Hepatocyte (in vitro differentiated cells): ENCODE data around the gene ANXA7. TPM values are rescaled to one million over a fixed set of nuclear protein-coding genes. Genes with fewer than 3 reads are reported as not detected.
A peak's percentile ranks its signal among the peaks of the same experiment; 100 is the strongest.

ENCODE experiments used
- DNase-seq: peaks from one replicate; pipeline ENCODE4 v3.0.0-alpha.2; 2016; ENCODE audit warnings: low spot score
- H2AFZ ChIP-seq: fragments of 200-600 bp; sonication (generic); 2 replicates; pipeline ENCODE4 v1.6.0; 2016; ENCODE audit warnings: antibody characterized with exemption, mild to moderate bottlenecking
- H3K27ac ChIP-seq: fragments of 200-600 bp; sonication (generic); 2 replicates; pipeline ENCODE4 v1.5.1; 2016; ENCODE audit warnings: mild to moderate bottlenecking
- H3K27me3 ChIP-seq: fragments of 200-600 bp; sonication (generic); 2 replicates; pipeline ENCODE4 v1.6.1; 2016
- H3K36me3 ChIP-seq: fragments of 200-600 bp; sonication (generic); replicated peaks from 2 replicates; pipeline ENCODE4 v1.5.1; 2016; ENCODE audit warnings: low read depth; ENCODE audit not compliant: insufficient read depth
- H3K4me1 ChIP-seq: fragments of 200-600 bp; sonication (generic); 2 replicates; pipeline ENCODE4 v1.5.1; 2016; ENCODE audit warnings: mild to moderate bottlenecking, moderate library complexity; ENCODE audit not compliant: insufficient read depth
- H3K4me2 ChIP-seq: fragments of 200-600 bp; sonication (generic); 2 replicates; pipeline ENCODE4 v1.6.0; 2016
- H3K4me3 ChIP-seq: fragments of 200-600 bp; sonication (generic); 2 replicates; pipeline ENCODE4 v1.5.1; 2016; ENCODE audit warnings: mild to moderate bottlenecking
- H3K79me2 ChIP-seq: fragments of 200-600 bp; sonication (generic); 2 replicates; pipeline ENCODE4 v1.6.0; 2017; ENCODE audit warnings: mild to moderate bottlenecking
- H3K9me2 ChIP-seq: fragments of 200-600 bp; sonication (generic); replicated peaks from 2 replicates; pipeline ENCODE4 v1.6.0; 2017; ENCODE audit warnings: mild to moderate bottlenecking; ENCODE audit not compliant: insufficient read depth
- H3K9me3 ChIP-seq: fragments of 200-600 bp; sonication (generic); 2 replicates; pipeline ENCODE4 v1.5.1; 2016; ENCODE audit warnings: low read depth, mild to moderate bottlenecking
- H4K20me1 ChIP-seq: fragments of 200-600 bp; sonication (generic); 2 replicates; pipeline ENCODE4 v1.6.0; 2016; ENCODE audit warnings: mild to moderate bottlenecking; ENCODE audit not compliant: insufficient read depth, poor library complexity, severe bottlenecking
- CTCF ChIP-seq: fragments of 200-600 bp; sonication (generic); IDR thresholded peaks from 2 replicates; pipeline ENCODE4 v1.5.1; 2016; ENCODE audit warnings: antibody characterized with exemption, mild to moderate bottlenecking; ENCODE audit not compliant: poor library complexity
- EZH2 ChIP-seq: fragments of 200-600 bp; sonication (generic); IDR thresholded peaks from 2 replicates; pipeline ENCODE4 v1.6.1; 2016; ENCODE audit warnings: antibody characterized with exemption, mild to moderate bottlenecking, borderline replicate concordance
- EZH2phosphoT487 ChIP-seq: fragments of 200-600 bp; sonication (generic); IDR thresholded peaks from one replicate; pipeline ENCODE4 v1.6.1; 2018; ENCODE audit warnings: antibody characterized with exemption, mild to moderate bottlenecking, low read depth, moderate library complexity; ENCODE audit not compliant: unreplicated experiment, severe bottlenecking
- WGBS: methylation state at CpG from one replicate; pipeline ENCODE4 v1.1.6; 2016; ENCODE audit warnings: low lambda C conversion rate; ENCODE audit errors: missing lambda C conversion rate; 5-methylcytosine and 5-hydroxymethylcytosine counted together
- polyA plus RNA-seq: library from polyadenylated mRNA; unstranded; fragments of >200 nt; fragmentation: Nextera tagmentation; extraction: Ambion mirVana; gene quantifications from 2 replicates; pipeline ENCODE4 v1.2.1, GENCODE V29; 2016
- total RNA-seq: library from RNA; depleted of rRNA; stranded (reverse); fragments of >200 nt; gene quantifications from 2 replicates; pipeline ENCODE4 v1.2.3, GENCODE V29; 2014

ANXA7 gene
- total and polyA plus RNA-seq, 2 experiments from 2014 or later, result 88.8 to 90.7 TPM

- TF ChIP-seq EZH2 (no peak), EZH2phosphoT487 (no peak), CTCF (no peak)
- WGBS, result 94% methylated on average over 6 of the region's 6 CpGs
- H3K27ac ChIP-seq, result no peak overlapping the region
- H3K9me3 ChIP-seq, result no peaks in the 10 kb centered on the region
- H3K36me3 ChIP-seq, result no peaks in the 10 kb centered on the region
- DNase-seq, result no peak
- H3K27me3 ChIP-seq, result no peaks in the 10 kb centered on the region
- H4K20me1 ChIP-seq, result no peaks in the 10 kb centered on the region
- H3K4me3 ChIP-seq, result no peak overlapping the region
- no peak overlapping the region for H3K4me2 ChIP-seq
- no peaks in the 10 kb centered on the region for H3K79me2 ChIP-seq
- no peaks in the 10 kb centered on the region for H3K9me2 ChIP-seq
- H2AFZ ChIP-seq, result no peak overlapping the region
- H3K4me1 ChIP-seq, result no peaks in the 10 kb centered on the region
These were observed 47.2 kb downstream of the ANXA7 start for GRCh38 chr10:73366381-73367298.

- no peak overlapping the region for H3K27ac ChIP-seq
- H3K4me2 ChIP-seq, result no peak overlapping the region
- 97% methylated on average over 3 of the region's 3 CpGs for WGBS
- H3K4me1 ChIP-seq, result no peaks in the 10 kb centered on the region
- no peaks in the 10 kb centered on the region for H3K9me2 ChIP-seq
- H3K27me3 ChIP-seq, result no peaks in the 10 kb centered on the region
- no peaks in the 10 kb centered on the region for H3K9me3 ChIP-seq
- H4K20me1 ChIP-seq, result no peaks in the 10 kb centered on the region
- no peak overlapping the region for H3K4me3 ChIP-seq
- no peak for TF ChIP-seq CTCF
- no peak for TF ChIP-seq EZH2phosphoT487
- no peak overlapping the region for H2AFZ ChIP-seq
- DNase-seq, result no peak
- no peaks in the 10 kb centered on the region for H3K79me2 ChIP-seq
- H3K36me3 ChIP-seq, result no peaks in the 10 kb centered on the region
These were observed 48.9 kb downstream of the ANXA7 start for GRCh38 chr10:73364964-73365363.

GRCh38 chr10:73359492-73359891 is 54.4 kb downstream of the ANXA7 start:
- Histone ChIP-seq H3K4me1 (no peaks in the 10 kb centered on the region), H3K4me3 (no peak overlapping the region), H3K36me3 (no peaks in the 10 kb centered on the region), H3K9me3 (no peaks in the 10 kb centered on the region), H3K27me3 (no peaks in the 10 kb centered on the region), H3K9me2 (no peaks in the 10 kb centered on the region), H2AFZ (peak overlapping the region; percentile 78), H3K27ac (no peak overlapping the region), H4K20me1 (no peaks in the 10 kb centered on the region), H3K79me2 (no peaks in the 10 kb centered on the region), H3K4me2 (peak overlapping the region; percentile 83)
- TF ChIP-seq EZH2 (no peak), EZH2phosphoT487 (no peak), CTCF (no peak)
- 90% methylated on average over 8 of the region's 8 CpGs for WGBS
- no peak for DNase-seq
